GM19455 (cell line): ENCODE data around the gene PARP12.

ENCODE experiments used
- ATAC-seq: cut with Tn5 transposase; IDR thresholded peaks from one replicate; pipeline ENCODE4 v1.9.1; 2021; ENCODE audit not compliant: unreplicated experiment

PARP12 gene

GRCh38 chr7:139993592-139993991 lies 69.2 kb downstream of the PARP12 start:
- no peak for ATAC-seq

- no peak for ATAC-seq
These were observed 69.6 kb downstream of the PARP12 start for GRCh38 chr7:139993169-139993568.

GRCh38 chr7:139992353-139993044 lies 70.3 kb downstream of the PARP12 start:
- ATAC-seq = no peak

- no peak for ATAC-seq
These were observed 70.8 kb downstream of the PARP12 start for GRCh38 chr7:139991911-139992310.

- no peak for ATAC-seq
These were observed 71.5 kb downstream of the PARP12 start for GRCh38 chr7:139991269-139991666.

- no peak for ATAC-seq
These were observed 72.0 kb downstream of the PARP12 start for GRCh38 chr7:139990571-139991268.

- ATAC-seq = no peak
These were observed 72.6 kb downstream of the PARP12 start for GRCh38 chr7:139990142-139990535.

GRCh38 chr7:139989366-139990141 lies 73.2 kb downstream of the PARP12 start:
- no peak for ATAC-seq

- ATAC-seq = no peak
These were observed 74.8 kb downstream of the PARP12 start for GRCh38 chr7:139987691-139988516.

- no peak for ATAC-seq
These were observed 76.9 kb downstream of the PARP12 start for GRCh38 chr7:139985811-139986210.

GRCh38 chr7:139984642-139985539 lies 77.9 kb downstream of the PARP12 start:
- no peak for ATAC-seq

- ATAC-seq = no peak
These were observed 79.5 kb downstream of the PARP12 start for GRCh38 chr7:139982927-139983920.

GRCh38 chr7:139981511-139981895 lies 81.2 kb downstream of the PARP12 start:
- ATAC-seq = no peak

- no peak for ATAC-seq
These were observed 85.7 kb downstream of the PARP12 start for GRCh38 chr7:139976838-139977656.

- ATAC-seq = no peak
These were observed 86.5 kb downstream of the PARP12 start for GRCh38 chr7:139976055-139976837.

- no peak for ATAC-seq
These were observed 88.5 kb downstream of the PARP12 start for GRCh38 chr7:139974179-139974811.
